GM21423 (cell line): ENCODE results near the gene ZNF157.

Source experiments
- ATAC-seq: cut with Tn5 transposase; IDR thresholded peaks from one replicate; pipeline ENCODE4 v1.9.1; 2021; ENCODE audit warnings: mild to moderate bottlenecking, moderate library complexity; ENCODE audit not compliant: unreplicated experiment

The ZNF157 gene

DNA sequence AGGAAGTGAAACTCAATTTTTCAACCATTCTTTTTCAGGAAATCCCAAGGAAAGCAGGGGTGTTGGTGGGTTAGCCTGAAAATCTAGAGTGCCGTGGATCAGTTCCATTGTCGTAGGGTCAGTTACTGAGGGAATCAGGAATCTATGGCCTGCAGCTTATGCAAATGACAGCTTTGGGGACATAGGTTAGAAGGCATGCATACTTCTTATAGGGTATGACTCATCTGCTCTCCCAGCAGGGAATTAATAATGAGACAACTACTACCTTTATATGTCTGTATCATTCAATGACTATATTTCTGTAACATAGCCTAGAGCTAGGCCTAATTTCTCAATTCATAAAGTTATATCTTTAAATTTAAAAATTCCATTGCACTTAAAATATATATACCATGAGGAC lies 76.1 kb downstream of the ZNF157 start:
- no peak for ATAC-seq

DNA sequence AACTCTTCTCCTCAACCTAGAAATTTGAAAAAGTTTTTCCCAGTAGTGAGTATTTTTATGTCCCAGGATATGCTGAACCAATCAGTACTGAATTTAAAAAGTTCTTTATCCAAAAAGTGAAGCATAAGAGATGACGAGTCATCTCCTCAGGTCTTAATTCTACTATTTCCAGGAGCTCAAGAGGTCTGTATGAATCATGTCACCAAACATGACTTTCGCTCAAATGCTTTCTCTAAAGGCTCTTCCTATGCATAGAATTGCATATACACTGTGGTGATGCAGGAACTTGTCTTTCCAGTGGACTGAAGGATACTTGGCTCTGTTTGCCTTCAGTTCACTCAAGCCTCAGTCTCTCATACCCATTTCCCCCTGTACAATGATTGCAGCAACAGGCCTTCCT lies 76.6 kb downstream of the ZNF157 start:
- ATAC-seq: no peak

- no peak for ATAC-seq
Observed at GRCh38 chrX:47447607-47448006, 77.2 kb downstream of the ZNF157 start.

GRCh38 chrX:47448165-47448806 lies 77.9 kb downstream of the ZNF157 start:
- no peak for ATAC-seq

DNA sequence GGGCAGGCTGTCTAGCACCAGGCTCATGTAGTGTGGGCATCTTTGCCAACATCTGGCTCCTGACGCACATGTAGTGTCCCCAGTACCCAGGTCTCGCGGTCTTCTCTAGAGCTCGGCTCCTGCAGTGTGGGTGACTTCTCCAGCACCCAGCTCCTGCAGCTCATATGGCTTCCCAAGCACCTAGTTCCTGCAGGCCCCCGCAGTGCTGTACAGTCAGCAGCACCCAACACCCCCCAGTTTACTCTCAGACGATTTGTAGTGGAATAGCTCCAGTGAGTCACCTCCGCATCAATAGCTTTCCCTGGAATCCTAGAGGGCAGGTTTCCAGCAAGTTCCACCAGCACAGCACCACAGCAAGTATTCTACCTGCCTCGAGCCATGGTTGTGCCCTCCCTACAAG lies 81.7 kb downstream of the ZNF157 start:
- ATAC-seq: no peak

- no peak for ATAC-seq
Observed at GRCh38 chrX:47456080-47456479, 85.7 kb downstream of the ZNF157 start.

GRCh38 chrX:47458528-47458927 lies 88.2 kb downstream of the ZNF157 start:
- ATAC-seq: no peak

DNA sequence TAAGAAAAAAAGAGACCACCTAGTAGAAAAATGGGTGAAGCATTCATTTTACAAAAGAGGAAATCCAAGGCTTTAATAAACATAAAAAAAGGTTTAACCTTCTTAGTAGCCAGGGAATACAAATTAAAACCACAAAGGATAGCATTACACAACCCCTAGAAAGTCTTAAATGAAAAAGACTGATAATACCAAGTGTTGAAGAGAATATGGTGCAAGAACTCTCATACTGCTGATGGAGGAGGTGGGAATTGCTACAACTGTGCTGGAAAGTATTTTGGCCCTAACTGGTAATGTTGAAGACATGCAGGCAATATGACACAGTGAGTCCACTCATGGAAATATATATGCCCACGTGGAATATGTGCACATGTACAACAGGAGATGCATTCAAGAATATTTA lies 90.2 kb downstream of the ZNF157 start:
- no peak for ATAC-seq
